ENCODE results near the gene HACD2.

The HACD2 gene

GRCh38 chr3:123535580-123535979, 49.3 kb downstream of the HACD2 start:
- H3K14ac ChIP-seq (ENCODE audit: low read length in 2 of 2): no peak overlapping the region
- no peak overlapping the region for H2BK15ac ChIP-seq (ENCODE audit: low read depth, poor library complexity, severe bottlenecking)
- H3K27ac ChIP-seq (ENCODE audit: low read length, poor library complexity, severe bottlenecking): no peak overlapping the region
- H3K79me1 ChIP-seq (replicated peaks; ENCODE audit: low read length, poor library complexity, severe bottlenecking): peaks cover 7% of the 10 kb centered on the region
- no peaks in the 10 kb centered on the region for H3K27me3 ChIP-seq (ENCODE audit: control insufficient read depth in 1 of 2, insufficient read depth in 1 of 2, low read length in 2 of 2)
- peak; percentile 63 for DNase-seq
- H4K8ac ChIP-seq (ENCODE audit: low read length): no peak overlapping the region
- peak overlapping the region; percentile 45 for H3K9ac ChIP-seq (ENCODE audit: low read length)
- no peak overlapping the region for H3K4me3 ChIP-seq (ENCODE audit: insufficient read depth in 1 of 2, low read depth in 1 of 2, low read length in 2 of 2)
- H2BK5ac ChIP-seq (ENCODE audit: low read depth, low read length, poor library complexity, severe bottlenecking): no peak overlapping the region
- WGBS: no CpG with 5 or more reads among the region's 1 CpG
- H2BK12ac ChIP-seq (ENCODE audit: low read length in 2 of 2): no peak overlapping the region
- H3K36me3 ChIP-seq (ENCODE audit: control insufficient read depth in 1 of 2, insufficient read depth in 2 of 2, low read depth in 1 of 2, low read length in 2 of 2): peaks cover 0 to 2% of the 10 kb centered on the region in 2 experiments
- H3K4ac ChIP-seq (ENCODE audit: low read depth in 1 of 2, low read length in 2 of 2): no peak overlapping the region
- H3K4me2 ChIP-seq (ENCODE audit: low read length, poor library complexity, severe bottlenecking): no peak overlapping the region
- H3K9me3 ChIP-seq (ENCODE audit: control insufficient read depth, low read length): no peaks in the 10 kb centered on the region
- no peak overlapping the region for H2BK120ac ChIP-seq (ENCODE audit: low read depth, low read length)
- no peak overlapping the region for H2AK5ac ChIP-seq (ENCODE audit: low read length, severe bottlenecking)
- H3K23ac ChIP-seq (ENCODE audit: low read length in 2 of 2): no peak overlapping the region
- H4K91ac ChIP-seq (ENCODE audit: low read length): no peak overlapping the region
- no peak overlapping the region for H3K18ac ChIP-seq (ENCODE audit: low read depth in 1 of 2, low read length in 2 of 2)
- H3K4me1 ChIP-seq (ENCODE audit: control insufficient read depth, insufficient read depth, low read depth, low read length): peaks cover 2% of the 10 kb centered on the region
- no peak overlapping the region for H2AFZ ChIP-seq (ENCODE audit: low read depth, low read length)

GRCh38 chr3:123534264-123534663, 50.6 kb downstream of the HACD2 start:
- Histone ChIP-seq H3K27me3 (ENCODE audit: control insufficient read depth in 1 of 2, insufficient read depth in 1 of 2, low read length in 2 of 2) (no peaks in the 10 kb centered on the region), H3K4me2 (ENCODE audit: low read length, poor library complexity, severe bottlenecking) (no peak overlapping the region), H3K9ac (ENCODE audit: low read length) (no peak overlapping the region), H4K8ac (ENCODE audit: low read length) (no peak overlapping the region), H2BK5ac (ENCODE audit: low read depth, low read length, poor library complexity, severe bottlenecking) (no peak overlapping the region), H3K79me1 (replicated peaks; ENCODE audit: low read length, poor library complexity, severe bottlenecking) (peaks cover 12% of the 10 kb centered on the region), H3K4me1 (ENCODE audit: control insufficient read depth, insufficient read depth, low read depth, low read length) (peaks cover 2% of the 10 kb centered on the region), H2BK12ac (ENCODE audit: low read length in 2 of 2) (no peak overlapping the region), H3K4me3 (ENCODE audit: insufficient read depth in 1 of 2, low read depth in 1 of 2, low read length in 2 of 2) (no peak overlapping the region), H3K23ac (ENCODE audit: low read length in 2 of 2) (no peak overlapping the region), H4K91ac (ENCODE audit: low read length) (no peak overlapping the region), H3K4ac (ENCODE audit: low read depth in 1 of 2, low read length in 2 of 2) (no peak overlapping the region), H3K18ac (ENCODE audit: low read depth in 1 of 2, low read length in 2 of 2) (no peak overlapping the region), H3K27ac (ENCODE audit: low read length, poor library complexity, severe bottlenecking) (no peak overlapping the region), H3K36me3 (ENCODE audit: control insufficient read depth in 1 of 2, insufficient read depth in 2 of 2, low read depth in 1 of 2, low read length in 2 of 2) (peaks cover 0 to 2% of the 10 kb centered on the region in 2 experiments), H3K9me3 (ENCODE audit: control insufficient read depth, low read length) (no peaks in the 10 kb centered on the region), H2BK120ac (ENCODE audit: low read depth, low read length) (no peak overlapping the region), H3K14ac (ENCODE audit: low read length in 2 of 2) (no peak overlapping the region), H2AK5ac (ENCODE audit: low read length, severe bottlenecking) (no peak overlapping the region), H2BK15ac (ENCODE audit: low read depth, poor library complexity, severe bottlenecking) (no peak overlapping the region), H2AFZ (ENCODE audit: low read depth, low read length) (no peak overlapping the region)
- 100% methylated on average over 3 of the region's 4 CpGs for WGBS
- no peak for DNase-seq

- H3K23ac ChIP-seq (ENCODE audit: low read length in 2 of 2): no peak overlapping the region
- peak; percentile 18 for DNase-seq
- H4K8ac ChIP-seq (ENCODE audit: low read length): no peak overlapping the region
- no peak overlapping the region for H3K18ac ChIP-seq (ENCODE audit: low read depth in 1 of 2, low read length in 2 of 2)
- no peak overlapping the region for H3K4ac ChIP-seq (ENCODE audit: low read depth in 1 of 2, low read length in 2 of 2)
- H2BK12ac ChIP-seq (ENCODE audit: low read length in 2 of 2): no peak overlapping the region
- no peaks in the 10 kb centered on the region for H3K9me3 ChIP-seq (ENCODE audit: control insufficient read depth, low read length)
- H3K4me2 ChIP-seq (ENCODE audit: low read length, poor library complexity, severe bottlenecking): no peak overlapping the region
- no peaks in the 10 kb centered on the region for H3K27me3 ChIP-seq (ENCODE audit: control insufficient read depth in 1 of 2, insufficient read depth in 1 of 2, low read length in 2 of 2)
- peaks cover 13% of the 10 kb centered on the region for H3K79me1 ChIP-seq (replicated peaks; ENCODE audit: low read length, poor library complexity, severe bottlenecking)
- H3K9ac ChIP-seq (ENCODE audit: low read length): no peak overlapping the region
- H2BK15ac ChIP-seq (ENCODE audit: low read depth, poor library complexity, severe bottlenecking): no peak overlapping the region
- H3K4me3 ChIP-seq (ENCODE audit: insufficient read depth in 1 of 2, low read depth in 1 of 2, low read length in 2 of 2): no peak overlapping the region
- no peak overlapping the region for H3K14ac ChIP-seq (ENCODE audit: low read length in 2 of 2)
- no peak overlapping the region for H3K27ac ChIP-seq (ENCODE audit: low read length, poor library complexity, severe bottlenecking)
- 93% methylated on average over 2 of the region's 2 CpGs for WGBS
- peaks cover 2% of the 10 kb centered on the region for H3K4me1 ChIP-seq (ENCODE audit: control insufficient read depth, insufficient read depth, low read depth, low read length)
- no peak overlapping the region for H4K91ac ChIP-seq (ENCODE audit: low read length)
- no peak overlapping the region for H2BK5ac ChIP-seq (ENCODE audit: low read depth, low read length, poor library complexity, severe bottlenecking)
- H2AK5ac ChIP-seq (ENCODE audit: low read length, severe bottlenecking): no peak overlapping the region
- peaks cover 0 to 2% of the 10 kb centered on the region in 2 experiments for H3K36me3 ChIP-seq (ENCODE audit: control insufficient read depth in 1 of 2, insufficient read depth in 2 of 2, low read depth in 1 of 2, low read length in 2 of 2)
- H2BK120ac ChIP-seq (ENCODE audit: low read depth, low read length): no peak overlapping the region
- H2AFZ ChIP-seq (ENCODE audit: low read depth, low read length): no peak overlapping the region
These were observed 51.2 kb downstream of the HACD2 start for GRCh38 chr3:123533554-123534159.

GRCh38 chr3:123528130-123528529, 56.7 kb downstream of the HACD2 start:
- no peaks in the 10 kb centered on the region for H3K9me3 ChIP-seq (ENCODE audit: control insufficient read depth, low read length)
- H3K4ac ChIP-seq (ENCODE audit: low read depth in 1 of 2, low read length in 2 of 2): no peak overlapping the region
- H2BK15ac ChIP-seq (ENCODE audit: low read depth, poor library complexity, severe bottlenecking): no peak overlapping the region
- H3K9ac ChIP-seq (ENCODE audit: low read length): no peak overlapping the region
- H3K4me2 ChIP-seq (ENCODE audit: low read length, poor library complexity, severe bottlenecking): no peak overlapping the region
- no peak overlapping the region for H3K27ac ChIP-seq (ENCODE audit: low read length, poor library complexity, severe bottlenecking)
- no peak overlapping the region for H2BK120ac ChIP-seq (ENCODE audit: low read depth, low read length)
- H3K23ac ChIP-seq (ENCODE audit: low read length in 2 of 2): no peak overlapping the region
- no CpG with 5 or more reads among the region's 2 CpGs for WGBS
- peaks cover 7% of the 10 kb centered on the region for H3K79me1 ChIP-seq (replicated peaks; ENCODE audit: low read length, poor library complexity, severe bottlenecking)
- H3K14ac ChIP-seq (ENCODE audit: low read length in 2 of 2): no peak overlapping the region
- H4K8ac ChIP-seq (ENCODE audit: low read length): no peak overlapping the region
- H3K36me3 ChIP-seq (ENCODE audit: control insufficient read depth in 1 of 2, insufficient read depth in 2 of 2, low read depth in 1 of 2, low read length in 2 of 2): peaks cover 4 to 28% of the 10 kb centered on the region in 2 experiments
- H3K18ac ChIP-seq (ENCODE audit: low read depth in 1 of 2, low read length in 2 of 2): no peak overlapping the region
- no peak for DNase-seq
- no peaks in the 10 kb centered on the region for H3K4me1 ChIP-seq (ENCODE audit: control insufficient read depth, insufficient read depth, low read depth, low read length)
- H2AK5ac ChIP-seq (ENCODE audit: low read length, severe bottlenecking): no peak overlapping the region
- H3K4me3 ChIP-seq (ENCODE audit: insufficient read depth in 1 of 2, low read depth in 1 of 2, low read length in 2 of 2): no peak overlapping the region
- no peak overlapping the region for H4K91ac ChIP-seq (ENCODE audit: low read length)
- H2BK12ac ChIP-seq (ENCODE audit: low read length in 2 of 2): no peak overlapping the region
- H2AFZ ChIP-seq (ENCODE audit: low read depth, low read length): no peak overlapping the region
- no peaks in the 10 kb centered on the region for H3K27me3 ChIP-seq (ENCODE audit: control insufficient read depth in 1 of 2, insufficient read depth in 1 of 2, low read length in 2 of 2)
- H2BK5ac ChIP-seq (ENCODE audit: low read depth, low read length, poor library complexity, severe bottlenecking): no peak overlapping the region

Measured in mesenchymal stem cell (in vitro differentiated cells and primary cell).